HepG2 (cell line): ENCODE measurements around the gene CERT1. TPM values are rescaled to one million over a fixed set of nuclear protein-coding genes. Genes with fewer than 3 reads are reported as not detected.

ENCODE experiments used
- ATAC-seq: fragments of 200-7000 bp; cut with Tn5 transposase; 3 replicates; pipeline ENCODE4 v1.9.1; 2020; ENCODE audit warnings: mild to moderate bottlenecking, moderate library complexity
- BruUV-seq: library from RNA; stranded (reverse); fragments of 400-500 nt; replicated peaks from 2 replicates; lab custom pipeline; 2021; lab: Mats Ljungman, UMichigan
- CTCF ChIA-PET: fragments of 300-600 bp; formaldehyde crosslinking; extraction: SDS; loops from one replicate; lab custom pipeline; 2021; ENCODE audit warnings: low total read pairs, inconsistent platforms, low intra/inter-chr PET ratio; lab: Yijun Ruan, JAX
- POLR2A ChIA-PET: fragments of 350-600 bp; sonication (Branson Sonifier 250); formaldehyde crosslinking; loops from one replicate; lab custom pipeline; 2020; ENCODE audit warnings: antibody characterized with exemption, inconsistent platforms; lab: Yijun Ruan, JAX
- DNase-seq: peaks from one replicate; pipeline ENCODE4 v3.0.0-alpha.2; 2015; ENCODE audit warnings: low spot score
- FAIRE-seq: peaks from 3 replicates; lab custom pipeline; 2011; peaks lifted over from hg19 to GRCh38; lab: Jason Lieb, UNC
- H2AFZ ChIP-seq: one replicate; pipeline ENCODE4 v1.6.1; 2011; ENCODE audit warnings: low read length, inconsistent platforms
- H3K27ac ChIP-seq: fragments of 300-600 bp; 3 replicates; pipeline ENCODE4 v1.8.0; 2011; ENCODE audit warnings: mixed run types, mild to moderate bottlenecking, mixed read lengths, low read length, inconsistent platforms; ENCODE audit not compliant: insufficient read depth; ENCODE audit errors: extremely low read length
- H3K27me3 ChIP-seq, 2 experiments: fragments of 200-600 bp in 1 of 2; 2 replicates in 1 of 2; 3 replicates in 1 of 2; pipeline versions ENCODE4 v1.6.0 to v1.8.0; 2011; ENCODE audit warnings: low read length in 2 of 2, mild to moderate bottlenecking in 2 of 2, moderate library complexity in 2 of 2, inconsistent platforms in 1 of 2; ENCODE audit not compliant: insufficient read depth in 2 of 2, control insufficient read depth in 1 of 2
- H3K36me3 ChIP-seq, 2 experiments: fragments of 200-600 bp in 1 of 2; replicated peaks in 1 of 2; 2 replicates in 1 of 2; 3 replicates in 1 of 2; pipeline versions ENCODE4 v1.5.1 to v1.8.0; 2011; ENCODE audit warnings: low read length in 2 of 2, inconsistent platforms in 1 of 2; ENCODE audit not compliant: insufficient read depth in 2 of 2, control insufficient read depth in 1 of 2
- H3K4me1 ChIP-seq: 2 replicates; pipeline ENCODE4 v1.5.1; 2012; ENCODE audit warnings: low read length, inconsistent platforms; ENCODE audit not compliant: insufficient read depth
- H3K4me2 ChIP-seq: 2 replicates; pipeline ENCODE4 v1.6.0; 2011; ENCODE audit warnings: low read depth, low read length, inconsistent platforms
- H3K4me3 ChIP-seq, 3 experiments: fragments of 200-600 bp in 1 of 3; sonication (generic), shearing (Covaris generic) in 1 of 3; replicated peaks in 1 of 3; 2 replicates each; pipeline ENCODE4 v1.5.1; 2011 to 2016; ENCODE audit warnings: low read length in 3 of 3, inconsistent platforms in 2 of 3, low read depth in 2 of 3, mild to moderate bottlenecking in 2 of 3, control low read depth in 1 of 3, mixed read lengths in 1 of 3; ENCODE audit not compliant: insufficient read depth in 1 of 3
- H3K79me2 ChIP-seq: one replicate; pipeline ENCODE4 v1.6.1; 2011; ENCODE audit warnings: low read length, inconsistent platforms; ENCODE audit not compliant: insufficient read depth
- H3K9ac ChIP-seq: 2 replicates; pipeline ENCODE4 v1.6.0; 2011; ENCODE audit warnings: mild to moderate bottlenecking, low read depth, low read length, inconsistent platforms; ENCODE audit not compliant: insufficient read depth
- H3K9me3 ChIP-seq: 2 replicates; pipeline ENCODE4 v1.5.1; 2012; ENCODE audit warnings: mild to moderate bottlenecking, low read length
- H4K20me1 ChIP-seq: 2 replicates; pipeline ENCODE4 v1.6.0; 2011; ENCODE audit warnings: inconsistent platforms, mild to moderate bottlenecking, low read length, moderate library complexity; ENCODE audit not compliant: insufficient read depth
- CEBPG ChIP-seq: IDR thresholded peaks from 2 replicates; pipeline ENCODE4 v1.6.1; 2016
- CENPBD1 ChIP-seq: sonication (generic); formaldehyde crosslinking; IDR thresholded peaks from 2 replicates; pipeline ENCODE4 v1.8.0; 2022; ENCODE audit warnings: missing genetic modification reagents, low read depth, mild to moderate bottlenecking, borderline replicate concordance
- DDIT3 ChIP-seq: sonication (generic); formaldehyde crosslinking; IDR thresholded peaks from 2 replicates; pipeline ENCODE4 v1.4.0; 2020; ENCODE audit warnings: mild to moderate bottlenecking, missing genetic modification reagents
- DMAP1 ChIP-seq: IDR thresholded peaks from 2 replicates; pipeline ENCODE4 v1.6.1; 2016
- KLF13 ChIP-seq: sonication (generic); formaldehyde crosslinking; IDR thresholded peaks from 2 replicates; pipeline ENCODE4 v1.4.0; 2020; ENCODE audit warnings: mild to moderate bottlenecking, missing genetic modification reagents
- NR2F1 ChIP-seq, 2 experiments: fragments of 450-650 bp in 1 of 2; formaldehyde crosslinking in 1 of 2; IDR thresholded peaks; 2 replicates each; pipeline versions ENCODE4 v1.5.0 to v1.6.1; 2016 to 2020; ENCODE audit warnings: mild to moderate bottlenecking in 1 of 2, missing compliant biosample characterization in 1 of 2, missing genetic modification reagents in 1 of 2, moderate library complexity in 1 of 2
- PAXIP1 ChIP-seq: sonication (generic); formaldehyde crosslinking; conservative IDR thresholded peaks from 2 replicates; pipeline ENCODE4 v1.4.0; 2020; ENCODE audit warnings: mild to moderate bottlenecking, missing genetic modification reagents, moderate library complexity
- PCBP2 ChIP-seq: fragments of 200-400 bp; formaldehyde crosslinking; optimal IDR thresholded peaks from 2 replicates; pipeline ENCODE3; 2018; ENCODE audit warnings: low read length, low read depth; ENCODE audit not compliant: poor library complexity, severe bottlenecking
- U2AF2 ChIP-seq: fragments of 200-400 bp; formaldehyde crosslinking; IDR thresholded peaks from 2 replicates; pipeline ENCODE4 v1.6.1; 2017; ENCODE audit warnings: low read depth, mild to moderate bottlenecking, low read length
- ZBTB43 ChIP-seq: sonication (generic); formaldehyde crosslinking; conservative IDR thresholded peaks from 2 replicates; pipeline ENCODE4 v1.4.0; 2020; ENCODE audit warnings: missing genetic modification reagents
- ZFY ChIP-seq: sonication (generic); formaldehyde crosslinking; IDR thresholded peaks from 2 replicates; pipeline ENCODE4 v1.4.0; 2020; ENCODE audit warnings: missing genetic modification reagents
- ZKSCAN1 ChIP-seq: fragments of 150-350 bp; IDR thresholded peaks from 2 replicates; pipeline ENCODE4 v1.6.1; 2014; ENCODE audit warnings: low read length
- ZNF3 ChIP-seq: IDR thresholded peaks from 2 replicates; pipeline ENCODE4 v1.7.0; 2017; ENCODE audit warnings: inconsistent platforms
- ZNF446 ChIP-seq: sonication (generic); formaldehyde crosslinking; IDR thresholded peaks from 2 replicates; pipeline ENCODE4 v1.5.0; 2020; ENCODE audit warnings: mild to moderate bottlenecking, missing genetic modification reagents
- ZNF484 ChIP-seq: sonication (generic); formaldehyde crosslinking; IDR thresholded peaks from 2 replicates; pipeline ENCODE4 v1.5.1; 2020; ENCODE audit warnings: mild to moderate bottlenecking, low read depth, missing genetic modification reagents, borderline replicate concordance
- ZNF746 ChIP-seq: sonication (generic); formaldehyde crosslinking; IDR thresholded peaks from 2 replicates; pipeline ENCODE4 v1.8.0; 2022; ENCODE audit warnings: mild to moderate bottlenecking, missing genetic modification reagents
- WGBS: methylation state at CpG from one replicate; pipeline ENCODE4 v1.1.6; 2017; ENCODE audit warnings: low lambda C conversion rate; 5-methylcytosine and 5-hydroxymethylcytosine counted together
- in situ Hi-C: cut with HindIII; loops from 2 replicates; pipeline ENCODE4 v1.10.0; 2017; ENCODE audit warnings: low pct_unique_long_range_greater_than_20kb; ENCODE audit not compliant: extremely low pct_ligation_motif_present
- intact Hi-C: fragments of 100-400 bp; cut with micrococcal nuclease; formaldehyde crosslinking; loops from one replicate; pipeline ENCODE4 v1.10.0; 2022; ENCODE audit not compliant: unreplicated experiment
- polyA plus RNA-seq, 8 experiments: library from polyadenylated mRNA; depleted of rRNA in 3 of 8; stranded (reverse) in 7 of 8; unstranded in 1 of 8; fragments of >200 nt; fragmentation: Illumina TruSeq in 4 of 8; extraction: Trizol in 4 of 8; gene quantifications; 2 replicates each; pipeline versions ENCODE4 v1.2.1 to v1.2.3, GENCODE V29; 2011 to 2016; ENCODE audit warnings: low read depth in 4 of 8, missing spikeins in 1 of 8, mixed read lengths in 1 of 8; ENCODE audit not compliant: insufficient read depth in 1 of 8
- total RNA-seq, 5 experiments: library from RNA; depleted of rRNA; stranded (reverse); fragments of >200 nt; fragmentation: Illumina TruSeq; extraction: Trizol; gene quantifications; 2 replicates each; pipeline ENCODE4 v1.2.3, GENCODE V29; 2016; ENCODE audit warnings: low read depth in 1 of 5

CERT1 gene
- total and polyA plus RNA-seq, 2 of the 13 experiments (the other 11 are each of a cell fraction or from before 2014, with no cell fraction given): 8.2 to 12.7 TPM

GRCh38 chr5:75336615-75337336, 174.7 kb downstream of the CERT1 start, which contains the start of gene HMGCR (continued):
- peak; percentile 62; the same call in 1 of the 2 replicates for TF ChIP-seq ZFY (CRISPR knock-in tag)
- TF ChIP-seq ZBTB43: peak; percentile 24; the same call in 1 of the 2 replicates

DNA sequence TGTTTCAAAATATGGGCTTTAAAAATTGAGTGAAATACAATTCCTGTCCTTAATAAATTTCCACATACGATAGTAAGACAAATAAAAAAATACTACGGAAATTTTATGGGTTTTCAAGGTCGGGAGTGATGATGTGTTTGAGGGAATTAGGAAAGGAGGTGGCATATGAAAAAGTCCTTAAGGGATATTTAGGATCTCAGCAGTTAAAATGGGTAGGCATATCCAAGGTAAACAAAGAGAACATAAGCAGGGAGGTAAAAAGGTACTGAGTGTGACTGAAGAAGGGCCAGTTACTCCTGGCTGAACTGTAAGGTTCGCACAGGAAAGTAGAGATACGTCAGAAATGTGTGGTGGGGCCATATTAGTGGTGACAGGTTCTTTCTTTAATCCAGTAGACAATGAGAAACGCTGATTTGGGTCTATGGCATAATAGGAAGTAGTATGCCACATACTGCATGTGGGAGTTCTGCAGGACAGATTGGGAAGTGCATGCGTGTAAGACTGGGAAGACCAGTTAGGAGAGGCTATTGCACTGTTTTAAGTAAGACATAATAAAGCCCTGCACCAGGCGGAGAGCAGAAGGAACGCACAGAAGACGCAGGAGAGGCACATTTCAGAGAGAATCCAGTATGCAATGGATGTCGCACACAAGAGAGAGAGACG, 175.3 kb downstream of the CERT1 start:
- peak overlapping the region; percentile 92 for H3K27ac ChIP-seq
- peak; percentile 71 for ATAC-seq
- H3K4me3 ChIP-seq: peak overlapping the region; percentile 56 to 86 (median 81)
- DNase-seq: peak; percentile 81
- peaks cover 52% of the 10 kb centered on the region for H3K4me1 ChIP-seq
- intact Hi-C loops: loop anchor here (1.0 to 2.0 kb wide), 2 partner anchors 100 to 283 kb away; partner anchors contain the start of genes ANKRD31 and GCNT4
- peaks cover 46% of the 10 kb centered on the region for H3K79me2 ChIP-seq
- 4% methylated on average over 12 of the region's 12 CpGs for WGBS
- peak overlapping the region; percentile 91 for H3K9ac ChIP-seq
- in situ Hi-C loops: no loop called here
- ChIA-PET CTCF (no interaction called here), POLR2A (interaction anchor here (0.9 to 1.4 kb wide), 6 partner anchors 15 to 662 kb away, joined by 3 to 19 read pairs (median 4); partner anchors contain the start of genes ANKRD31, CERT1 and POLK)
- no peaks in the 10 kb centered on the region; a peak in 1 of 5 replicates for H3K27me3 ChIP-seq
- peaks cover 38% of the 10 kb centered on the region for H4K20me1 ChIP-seq
- no peak overlapping the region for H2AFZ ChIP-seq
- FAIRE-seq: no peak
- peaks cover 0 to 6% of the 10 kb centered on the region in 2 experiments; a peak in 1 of 5 replicates for H3K36me3 ChIP-seq
- H3K4me2 ChIP-seq: peak overlapping the region; percentile 99
- no peaks in the 10 kb centered on the region for H3K9me3 ChIP-seq
- TSS peak; percentile 99 for BruUV-seq
- TF ChIP-seq NR2F1 (CRISPR knock-in tag; IDR thresholded peaks at IDR 0.05) (no peak; a peak in 1 of 4 replicates), ZNF746 (no peak), PCBP2 (no peak), CEBPG (CRISPR knock-in tag) (0 out of 2 replicates have a peak, but pooled peaks have one; percentile 28), DMAP1 (CRISPR knock-in tag) (no peak), ZKSCAN1 (no peak), CENPBD1 (CRISPR knock-in tag) (no peak), KLF13 (CRISPR knock-in tag) (no peak), ZNF3 (CRISPR knock-in tag) (no peak), U2AF2 (no peak), DDIT3 (CRISPR knock-in tag) (no peak), PAXIP1 (CRISPR knock-in tag) (no peak), ZNF446 (CRISPR knock-in tag) (0 out of 2 replicates have a peak, but pooled peaks have one; percentile 48), ZNF484 (CRISPR knock-in tag) (no peak)
